Left colon (tissue), 2 donors: ENCODE data around the gene HEATR5A. TPM values are rescaled to one million over a fixed set of nuclear protein-coding genes. Genes with fewer than 3 reads are reported as not detected.
"Not testable (repeated sequence)": the region's sequence is repeated elsewhere in the genome, so short reads cannot be mapped to it uniquely, and the experiment has no call there.

Source experiments
- ATAC-seq: fragments of 200-7000 bp; cut with Tn5 transposase; one replicate; pipeline ENCODE4 v1.9.1; 2020; ENCODE audit warnings: mild to moderate bottlenecking, moderate library complexity
- DNase-seq, 2 donors: peaks; one replicate each; pipeline ENCODE4 v3.0.0-alpha.2; 2020
- intact Hi-C, 2 donors: fragments of 100-400 bp; cut with DNase I in 1 of 2; cut with micrococcal nuclease in 1 of 2; formaldehyde crosslinking; loops; one replicate each; pipeline versions ENCODE4 v1.11.2 to v1.14.0; 2022; cut with DNase I, micrococcal nuclease
- total RNA-seq, 2 donors: library from RNA; stranded (reverse); fragmentation: NEBNext Ultra II Directional; extraction: Animal tissue kit (Norgen Biotek cat#: 25700); gene quantifications; one replicate each; pipeline ENCODE4 v1.2.1, GENCODE V29; 2021
- donor health status: DM: no; HTN: no; CAD: no.
- donor health status: DM: yes; HTN: yes; CAD: no.

Gene HEATR5A
- total RNA-seq, 2 donors from 2014 or later, result 60.4 to 69.6 TPM

DNA sequence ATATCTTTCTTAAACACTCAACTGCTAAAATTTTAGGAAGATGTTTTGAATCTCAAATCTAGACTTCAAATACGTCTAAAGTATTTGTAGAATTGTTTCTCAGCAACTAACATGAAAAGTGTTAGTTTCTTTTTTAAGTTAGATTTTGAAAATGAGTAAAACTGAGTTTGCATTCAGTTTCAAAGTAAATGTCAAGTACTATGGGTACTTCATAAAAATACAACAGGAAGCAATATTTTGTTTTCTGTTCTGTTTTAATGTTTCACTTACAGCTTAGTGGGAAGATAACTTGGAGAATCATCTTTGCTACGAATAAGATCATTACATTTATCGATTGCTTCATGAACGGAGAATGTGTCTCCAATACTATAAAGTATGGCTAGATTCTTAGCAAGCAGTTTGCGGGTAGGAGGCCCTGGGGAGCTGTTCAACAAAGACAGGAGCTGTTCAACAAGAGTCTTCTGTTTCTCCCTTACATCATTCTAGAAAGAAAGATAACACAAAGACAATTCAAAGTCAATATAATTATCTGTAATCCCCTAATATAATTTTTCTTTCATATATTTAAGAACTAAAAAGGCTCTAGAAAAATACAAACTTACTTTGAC lies 20.2 kb downstream of the HEATR5A start:
- DNase-seq (no peak), ATAC-seq (no peak)
- intact Hi-C loops, result no loop called here

DNA sequence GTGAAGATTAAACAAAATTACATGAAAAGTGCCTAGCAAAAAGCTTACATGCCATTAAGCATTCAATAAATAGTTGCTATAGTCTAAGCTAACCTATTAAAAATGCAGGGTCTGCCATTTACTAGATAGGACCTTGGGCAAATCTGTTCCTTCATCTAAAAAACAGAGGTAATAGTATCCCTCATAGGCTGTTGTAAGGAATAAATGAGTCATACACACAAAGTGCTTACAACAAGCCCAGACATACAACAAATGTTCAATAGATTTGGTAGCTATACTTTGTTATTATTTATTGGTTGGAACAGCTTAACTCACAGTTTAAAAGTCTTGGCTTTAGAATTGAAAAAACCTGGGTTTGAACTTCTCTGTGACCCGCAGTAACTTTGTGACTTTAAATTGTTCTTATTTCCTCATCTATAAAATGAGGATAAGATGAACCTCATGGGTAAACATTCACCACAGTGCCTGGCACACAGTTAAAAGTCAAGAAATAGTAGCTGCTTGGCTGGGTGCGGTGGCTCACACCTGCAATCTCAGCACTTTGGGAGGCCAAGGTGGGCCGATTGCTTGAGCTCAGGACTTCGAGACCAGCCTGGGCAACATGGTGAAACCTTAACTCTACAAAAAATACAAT lies 24.7 kb downstream of the HEATR5A start:
- intact Hi-C loops, result no loop called here
- ATAC-seq, result peak; percentile 85
- peak in 1 of 2 donors; percentile 21 for DNase-seq

DNA sequence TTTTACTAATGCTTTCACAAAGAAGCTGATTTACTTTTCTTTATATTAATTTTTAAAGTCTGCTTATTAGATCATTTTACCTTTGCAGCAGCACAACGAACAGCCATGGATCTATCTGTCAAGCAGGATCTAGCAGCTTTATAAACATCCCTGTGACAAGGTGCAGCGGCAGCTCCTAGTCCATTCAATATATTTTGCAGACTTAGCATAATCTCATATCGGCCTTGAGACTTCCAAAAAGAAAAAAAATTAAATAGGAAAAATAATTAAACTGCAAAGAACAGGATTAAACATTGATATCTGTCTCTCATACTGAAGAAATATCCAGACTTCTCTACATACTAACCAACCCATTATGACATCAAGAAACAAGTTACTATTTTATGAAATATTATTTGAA lies 25.2 kb downstream of the HEATR5A start:
- ATAC-seq, result no peak
- intact Hi-C loops, result no loop called here
- no peak for DNase-seq

DNA sequence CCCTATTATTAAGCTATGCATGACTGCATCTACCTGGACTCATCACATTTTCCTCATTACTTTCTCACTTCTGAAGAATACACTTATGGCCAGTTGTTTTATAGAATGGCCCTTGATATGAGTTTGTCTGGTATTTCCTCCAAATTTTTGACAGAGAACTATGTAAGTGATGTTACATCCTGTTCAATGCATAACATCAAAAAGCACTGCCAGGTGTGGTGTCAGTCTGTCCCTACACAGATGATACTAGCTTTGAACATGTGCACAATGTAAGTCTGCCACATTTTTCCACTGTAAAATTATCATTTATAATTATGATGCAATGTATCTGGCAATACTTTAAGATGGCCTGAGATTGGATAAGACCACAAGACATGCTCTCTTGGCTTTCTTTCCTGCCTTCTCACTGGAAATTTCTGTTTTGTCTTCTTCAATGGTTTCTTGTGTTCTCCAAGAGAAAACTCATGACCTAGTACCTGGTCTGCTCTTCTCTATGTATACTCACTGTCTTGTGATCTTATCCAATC lies 28.3 kb downstream of the HEATR5A start:
- DNase-seq (no peak), ATAC-seq (no peak)
- intact Hi-C loops, result no loop called here

DNA sequence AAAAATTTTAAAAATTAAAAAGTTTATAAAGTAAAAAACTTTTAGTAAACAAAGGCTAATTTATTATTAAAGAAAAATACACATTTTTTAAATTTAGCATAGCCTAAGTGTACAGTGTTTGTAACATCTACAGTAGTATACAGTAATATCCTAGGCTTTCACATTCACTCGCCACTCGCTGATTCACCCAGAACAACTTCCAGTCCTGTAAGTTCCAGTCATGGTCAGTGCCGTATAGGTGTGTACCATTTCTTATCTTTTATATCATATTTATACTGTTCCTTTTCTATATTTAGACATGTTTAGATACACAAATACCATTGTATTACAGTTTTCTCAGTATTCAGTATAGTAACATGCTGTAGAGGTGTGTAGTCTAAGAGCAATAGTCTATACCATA lies 28.9 kb downstream of the HEATR5A start:
- intact Hi-C loops, result no loop called here
- DNase-seq (no peak), ATAC-seq (peak; percentile 68)

DNA sequence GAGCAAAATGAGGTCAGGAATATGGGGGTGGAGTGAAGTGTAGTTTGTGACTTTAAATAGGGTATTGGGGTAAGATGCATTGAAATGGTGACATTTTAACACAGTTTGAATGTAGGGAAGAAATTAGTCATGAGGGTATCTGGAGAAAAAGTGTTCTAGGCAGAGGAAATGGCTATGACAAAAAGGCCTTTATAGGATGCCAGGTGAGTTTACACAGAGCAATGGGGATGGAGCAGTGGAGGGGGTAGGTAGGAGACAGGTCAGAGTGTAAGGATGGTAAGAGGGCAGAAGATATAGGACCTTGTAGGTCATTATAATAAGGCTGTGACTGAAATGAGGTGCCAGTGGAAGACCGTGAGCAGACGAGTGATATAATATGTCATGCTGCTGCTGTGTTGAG lies 30.4 kb downstream of the HEATR5A start:
- ATAC-seq, result no peak
- no peak for DNase-seq
- intact Hi-C loops, result no loop called here

DNA sequence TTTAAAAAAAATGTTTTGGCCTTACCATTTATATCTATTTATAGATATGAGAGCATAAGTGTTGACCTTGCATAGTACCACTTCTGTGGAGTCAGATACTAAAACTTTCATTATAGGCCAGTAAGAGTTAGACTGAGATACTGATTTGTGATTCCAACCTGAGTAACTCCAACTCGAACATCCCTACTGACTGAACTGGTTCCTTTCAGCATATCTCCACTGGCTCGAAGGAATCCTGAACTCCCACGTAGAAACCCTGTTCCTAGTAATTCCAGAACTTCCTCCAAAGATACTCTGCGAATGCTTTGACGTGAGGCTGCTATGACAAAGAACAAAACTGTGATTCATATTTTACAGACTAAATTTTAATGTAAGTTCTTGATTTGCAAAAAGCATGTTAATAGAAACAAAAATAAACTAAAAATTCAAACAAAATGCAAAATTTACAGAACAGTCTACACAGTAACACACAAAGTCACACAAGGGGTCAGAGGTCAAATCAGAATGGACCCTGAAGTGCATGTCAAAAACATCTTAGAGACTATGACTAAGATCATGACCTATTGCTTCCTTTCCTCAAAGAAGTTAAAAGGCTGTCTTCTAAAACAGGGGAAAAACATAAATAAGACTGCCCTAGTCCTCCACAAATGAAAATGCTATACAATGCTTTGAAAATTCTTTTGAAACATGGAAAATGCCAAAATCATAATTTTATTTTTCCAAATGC lies 31.5 kb downstream of the HEATR5A start:
- DNase-seq (no peak), ATAC-seq (no peak)
- intact Hi-C loops, result no loop called here

DNA sequence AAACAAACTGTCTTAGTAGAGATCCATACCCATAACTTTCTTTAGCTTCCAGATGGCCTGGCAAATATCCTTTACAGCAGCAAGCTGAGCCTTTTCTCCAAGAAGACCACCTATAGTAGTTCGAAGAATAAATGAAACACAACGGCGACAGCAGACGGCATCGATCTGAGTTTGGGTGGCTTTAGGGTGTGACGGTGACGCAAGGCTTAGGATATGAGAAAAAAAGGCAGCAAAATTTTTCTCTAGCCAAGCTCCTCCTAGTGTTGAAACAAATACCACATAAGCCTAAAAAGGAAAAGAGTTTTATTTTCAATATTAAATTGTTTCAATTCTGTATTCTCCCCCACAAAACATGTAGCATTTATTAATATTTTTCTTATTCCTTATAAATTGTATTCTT lies 33.3 kb downstream of the HEATR5A start:
- intact Hi-C loops, result no loop called here
- ATAC-seq (no peak), DNase-seq (no peak)

DNA sequence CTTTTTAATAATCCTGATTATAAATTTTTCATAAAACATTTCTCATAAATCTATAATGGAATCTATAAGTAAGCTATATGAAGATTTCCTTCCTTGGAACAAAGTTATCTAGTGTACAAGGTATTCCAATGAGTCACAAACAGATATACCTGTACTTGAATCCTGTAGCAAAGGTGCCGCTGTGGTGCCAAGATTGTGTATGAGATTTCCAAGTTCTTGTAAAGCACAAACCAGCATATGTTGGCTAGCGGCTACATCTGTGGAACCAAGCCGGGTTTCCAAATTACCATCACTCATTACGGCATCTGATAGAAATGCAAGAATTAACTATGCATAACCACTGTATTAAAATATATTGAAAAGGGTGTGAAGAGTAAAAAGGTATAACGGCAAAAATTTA lies 34.1 kb downstream of the HEATR5A start:
- DNase-seq (no peak), ATAC-seq (no peak)
- intact Hi-C loops, result no loop called here

DNA sequence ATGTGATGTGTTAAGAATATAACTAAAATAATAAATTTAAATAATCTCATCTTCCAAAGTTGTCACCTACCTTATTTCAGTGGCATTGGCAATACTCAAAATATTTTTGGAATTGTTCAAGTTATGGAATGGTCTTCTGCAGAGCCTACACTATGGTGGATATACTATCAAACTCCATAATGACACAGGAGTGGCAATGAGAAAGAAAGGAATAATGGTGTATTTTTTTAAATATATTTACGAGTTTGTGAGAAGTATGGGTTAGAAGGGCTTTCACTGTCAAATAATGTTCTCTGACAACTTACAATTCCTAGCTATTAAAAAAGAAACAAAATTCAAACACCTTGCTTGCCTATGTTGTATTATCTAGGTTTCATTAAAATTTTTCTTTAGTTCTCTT lies 38.1 kb downstream of the HEATR5A start:
- DNase-seq (no peak), ATAC-seq (no peak)
- intact Hi-C loops, result no loop called here

DNA sequence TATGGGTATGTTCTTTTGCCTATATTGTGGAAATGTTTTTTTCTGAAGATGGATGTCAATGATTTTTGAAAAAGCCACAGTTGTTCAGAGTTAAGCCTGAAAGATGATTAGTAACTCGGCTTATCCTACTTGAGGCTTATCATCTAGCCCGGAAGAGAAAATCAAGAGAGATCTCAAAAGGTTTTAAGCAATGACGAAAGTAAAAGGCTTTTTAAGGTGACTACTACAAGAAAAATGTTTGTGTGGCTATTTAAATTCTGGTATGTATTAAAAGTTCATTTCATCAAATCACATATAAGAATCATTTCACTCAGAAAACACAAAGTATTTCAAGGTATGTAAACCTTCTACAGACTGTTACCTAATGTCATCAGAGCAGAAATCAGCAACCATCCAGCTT lies 40.2 kb downstream of the HEATR5A start:
- DNase-seq, result no peak
- intact Hi-C loops, result no loop called here
- ATAC-seq, result no peak

DNA sequence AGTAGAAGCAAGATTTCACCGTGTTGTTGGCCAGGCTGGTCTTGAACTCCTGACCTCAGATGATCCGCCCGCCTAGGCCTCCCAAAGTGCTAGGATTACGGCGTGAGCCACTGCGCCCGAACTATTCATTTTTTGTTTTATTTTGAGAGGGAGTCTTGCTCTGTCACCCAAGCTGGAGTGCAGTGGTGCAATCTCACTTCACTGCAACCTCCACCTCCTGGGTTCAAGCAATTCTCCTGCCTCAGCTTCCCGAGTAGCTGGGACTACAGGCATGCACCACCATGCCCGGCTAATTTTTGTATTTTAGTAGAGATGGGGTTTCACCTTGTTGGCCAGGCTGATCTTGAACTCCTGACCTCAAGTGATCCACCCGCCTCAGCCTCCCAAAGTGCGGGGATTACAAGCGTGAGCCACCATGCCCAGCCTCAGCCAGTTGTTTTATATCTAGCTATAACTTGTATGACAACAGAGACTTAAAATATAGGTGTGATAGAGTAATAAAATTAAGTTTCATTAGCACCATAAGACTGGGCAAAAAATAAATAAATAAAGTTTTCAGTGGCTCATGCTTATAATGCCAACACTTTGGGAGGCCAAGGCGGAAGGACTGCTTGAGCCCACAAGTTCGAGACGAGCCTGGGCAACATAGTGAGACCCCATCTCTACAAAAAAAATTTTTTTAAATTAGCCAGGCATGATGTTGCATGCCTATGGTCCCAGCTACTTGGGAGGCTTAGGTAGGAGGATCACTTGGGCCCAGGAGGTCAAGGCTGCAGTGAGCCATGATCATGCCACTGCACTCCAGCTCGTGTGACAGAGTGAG lies 41.0 kb downstream of the HEATR5A start:
- ATAC-seq, intact Hi-C loops, DNase-seq: not testable (repeated sequence)

DNA sequence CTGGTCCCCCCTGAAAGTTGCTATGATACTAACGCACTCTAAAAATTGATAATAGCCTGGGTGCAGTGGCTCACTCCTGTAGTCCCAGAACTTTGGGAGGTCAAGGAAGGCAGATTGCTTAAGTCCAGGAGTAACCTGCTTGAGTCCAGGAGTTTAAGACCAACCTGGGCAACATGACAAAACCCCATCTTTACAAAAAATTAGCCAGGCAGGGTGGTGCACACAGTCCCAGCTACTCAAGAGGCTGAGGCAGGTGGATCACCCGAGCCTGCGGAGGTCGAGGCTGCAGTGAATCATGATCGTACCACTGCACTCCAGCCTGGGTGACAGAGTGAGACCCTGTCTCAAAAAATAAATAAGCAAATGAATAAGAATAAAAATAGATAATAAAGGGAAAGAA lies 42.9 kb downstream of the HEATR5A start:
- no peak for DNase-seq
- intact Hi-C loops, result no loop called here
- ATAC-seq, result no peak

DNA sequence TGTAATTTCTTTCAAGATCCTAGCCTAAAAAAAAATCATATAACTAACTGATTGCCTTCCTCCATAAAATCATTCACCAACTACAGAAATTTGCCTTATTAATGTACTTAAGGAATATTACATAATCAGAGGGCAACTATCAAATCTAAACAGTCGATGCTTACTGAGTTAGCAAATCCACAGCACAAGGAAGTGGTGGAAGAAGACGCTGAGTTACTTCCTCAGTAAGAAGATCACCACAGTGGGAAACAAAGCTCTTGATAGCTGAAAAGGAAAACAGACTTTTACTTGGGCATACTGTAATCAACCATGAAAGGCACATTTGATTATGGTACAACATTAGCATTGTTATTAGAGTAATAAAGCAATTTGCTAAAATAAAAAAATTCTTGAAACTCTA lies 48.7 kb downstream of the HEATR5A start:
- ATAC-seq, result no peak

DNA sequence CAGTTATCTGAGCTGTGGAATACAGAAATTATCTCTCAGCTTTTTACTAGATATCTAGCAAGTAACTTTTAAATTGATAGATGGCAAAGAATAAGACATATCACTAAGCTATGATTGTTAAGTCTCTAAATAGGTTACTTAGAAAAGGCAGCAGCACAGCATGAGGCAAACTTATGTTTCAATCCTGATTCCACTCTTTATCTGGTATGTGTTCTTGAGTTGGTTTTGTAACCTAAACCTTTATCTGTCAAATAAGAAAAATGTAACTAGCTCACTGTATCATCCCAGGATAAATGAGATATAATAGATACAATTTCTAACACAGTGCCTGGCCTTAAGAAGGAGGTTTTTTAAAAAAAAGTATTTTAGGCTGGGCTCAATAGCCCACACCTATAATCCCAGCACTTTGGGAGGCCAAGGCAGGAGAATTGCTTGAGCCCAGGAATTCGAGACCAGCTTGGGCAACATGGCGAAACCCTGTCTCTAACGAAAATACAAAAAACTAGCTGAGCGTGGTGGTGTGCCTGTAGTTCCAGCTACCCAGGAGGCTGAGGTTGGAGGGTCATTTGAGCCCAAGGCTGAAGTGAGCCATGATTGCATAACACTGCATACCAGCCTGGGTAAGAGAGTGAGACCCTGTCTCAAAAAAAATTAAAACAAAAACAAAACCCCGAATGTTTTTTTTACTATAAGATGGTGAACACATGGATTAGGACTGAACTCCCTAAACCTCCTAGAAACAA lies 56.8 kb downstream of the HEATR5A start:
- DNase-seq (no peak), ATAC-seq (no peak)
- intact Hi-C loops, result no loop called here

More for the DNA sequence above, 48.7 kb downstream of the HEATR5A start:
- intact Hi-C loops, result no loop called here
- no peak for DNase-seq

DNA sequence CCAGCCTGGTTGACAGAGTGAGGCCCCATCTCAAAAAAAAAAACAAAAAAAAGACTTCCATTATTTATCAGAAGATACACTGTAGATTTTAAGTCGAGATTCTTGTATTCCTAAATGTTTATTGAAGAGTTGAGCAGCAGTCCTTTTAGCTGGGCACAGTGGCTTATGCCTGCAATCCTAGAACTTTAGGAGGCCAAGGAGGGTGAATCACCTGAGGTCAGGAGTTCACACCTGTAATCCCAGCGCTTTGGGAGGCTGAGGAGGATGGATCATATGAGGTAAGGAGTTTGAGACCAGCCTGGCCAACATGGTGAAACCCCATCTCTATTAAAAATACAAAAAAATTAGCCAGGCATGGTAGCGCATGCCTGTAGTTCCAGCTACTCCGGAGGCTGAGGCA lies 57.6 kb downstream of the HEATR5A start:
- intact Hi-C loops, result no loop called here
- DNase-seq (no peak), ATAC-seq (no peak)

DNA sequence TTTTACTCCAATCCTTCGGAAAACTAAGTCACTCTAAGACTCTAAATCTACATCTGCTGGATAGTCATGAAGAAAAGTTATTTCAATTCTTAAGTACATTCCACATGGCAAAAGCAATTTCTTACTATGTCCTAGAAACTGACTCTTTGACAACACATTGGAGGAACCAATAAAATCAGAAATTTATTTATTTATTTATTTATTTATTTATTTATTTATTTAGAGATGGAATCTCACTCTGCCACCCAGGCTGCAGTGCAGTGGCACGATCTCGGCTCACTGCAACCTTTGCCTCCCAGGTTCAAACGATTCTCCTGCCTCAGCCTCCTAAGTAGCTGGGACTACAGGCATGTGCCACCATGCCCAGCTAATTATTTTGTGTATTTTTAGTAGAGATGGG lies 58.6 kb downstream of the HEATR5A start:
- intact Hi-C loops, DNase-seq, ATAC-seq: not testable (repeated sequence)

DNA sequence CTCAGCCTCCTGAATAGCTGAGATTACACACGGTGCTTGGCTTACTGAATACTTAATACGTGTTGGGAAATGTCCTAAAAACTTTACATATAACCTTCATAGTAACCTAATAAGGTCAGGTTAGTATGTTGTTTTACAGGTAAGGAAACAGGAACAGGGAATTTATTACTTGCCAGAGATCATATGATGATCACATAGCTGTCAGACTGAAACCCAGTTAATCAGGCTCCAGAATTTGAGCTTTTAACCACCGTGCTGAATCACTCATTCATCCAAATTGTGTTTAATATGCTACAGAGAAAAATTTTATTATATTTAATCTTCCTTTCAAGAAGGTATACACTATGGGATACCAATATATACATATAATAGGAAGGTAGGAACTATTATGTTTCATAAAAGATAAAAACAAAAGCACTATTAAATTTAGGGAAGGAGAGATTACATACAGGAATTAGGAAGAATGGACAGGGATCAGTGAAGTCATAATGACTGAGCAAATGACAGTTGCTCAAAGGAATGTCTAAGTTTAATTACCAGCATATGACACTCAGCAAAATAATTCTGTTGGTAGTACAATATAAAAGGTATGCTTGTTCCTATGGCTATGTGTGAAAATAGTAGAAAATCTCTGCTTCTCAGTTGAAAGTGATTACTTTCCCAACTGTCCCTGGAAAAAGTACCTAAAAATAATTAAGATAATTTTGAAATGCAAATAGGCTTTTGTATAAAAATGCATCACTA lies 59.3 kb downstream of the HEATR5A start:
- ATAC-seq (no peak), DNase-seq (no peak)
- intact Hi-C loops, result no loop called here
